GM19438 (cell line): ENCODE results near the gene LPCAT1.
"Not testable (repeated sequence)": the region's sequence is repeated elsewhere in the genome, so short reads cannot be mapped to it uniquely, and the experiment has no call there.

Experiments used
- ATAC-seq: cut with Tn5 transposase; IDR thresholded peaks from one replicate; pipeline ENCODE4 v1.9.1; 2021; ENCODE audit warnings: low read depth; ENCODE audit not compliant: unreplicated experiment

LPCAT1 gene

DNA sequence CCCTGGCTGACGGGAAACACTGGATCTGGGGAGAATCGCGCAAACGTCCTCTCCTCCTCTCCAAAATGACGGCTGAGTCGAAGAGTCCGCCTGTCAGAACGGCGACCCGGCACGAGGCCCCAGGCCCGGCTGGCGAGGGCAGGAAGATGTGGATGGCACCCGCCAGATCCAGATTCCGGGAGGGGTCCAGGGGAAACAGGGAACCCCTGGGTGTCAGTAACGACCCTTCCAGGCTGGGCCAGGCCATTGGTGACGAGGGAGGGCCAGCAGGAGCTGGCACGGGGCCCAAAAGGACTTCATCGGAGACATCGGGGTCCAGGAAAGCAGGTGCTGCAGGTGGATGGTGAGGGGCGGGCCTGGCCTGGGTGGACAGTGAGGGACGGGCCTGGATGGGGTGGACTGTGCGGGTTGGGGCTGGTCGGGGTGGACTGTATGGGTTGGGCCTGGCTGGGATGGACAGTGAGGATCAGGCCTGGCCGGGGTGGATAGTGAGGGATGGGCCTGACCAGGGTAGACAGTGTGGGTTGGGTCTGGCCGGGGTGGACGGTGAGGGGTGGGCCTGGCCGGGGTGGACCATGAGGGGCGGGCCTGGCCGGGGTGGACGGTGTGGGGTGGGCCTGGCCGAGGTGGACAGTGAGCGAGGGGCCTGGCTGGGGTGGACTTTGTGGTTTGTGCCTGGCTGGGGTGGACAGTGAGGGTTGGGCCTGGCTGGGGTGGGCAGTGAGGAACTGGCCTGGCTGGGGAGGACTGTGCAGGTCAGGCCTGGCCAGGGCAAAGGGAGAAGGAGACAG is 92.5 kb downstream of the LPCAT1 start:
- ATAC-seq: no peak

DNA sequence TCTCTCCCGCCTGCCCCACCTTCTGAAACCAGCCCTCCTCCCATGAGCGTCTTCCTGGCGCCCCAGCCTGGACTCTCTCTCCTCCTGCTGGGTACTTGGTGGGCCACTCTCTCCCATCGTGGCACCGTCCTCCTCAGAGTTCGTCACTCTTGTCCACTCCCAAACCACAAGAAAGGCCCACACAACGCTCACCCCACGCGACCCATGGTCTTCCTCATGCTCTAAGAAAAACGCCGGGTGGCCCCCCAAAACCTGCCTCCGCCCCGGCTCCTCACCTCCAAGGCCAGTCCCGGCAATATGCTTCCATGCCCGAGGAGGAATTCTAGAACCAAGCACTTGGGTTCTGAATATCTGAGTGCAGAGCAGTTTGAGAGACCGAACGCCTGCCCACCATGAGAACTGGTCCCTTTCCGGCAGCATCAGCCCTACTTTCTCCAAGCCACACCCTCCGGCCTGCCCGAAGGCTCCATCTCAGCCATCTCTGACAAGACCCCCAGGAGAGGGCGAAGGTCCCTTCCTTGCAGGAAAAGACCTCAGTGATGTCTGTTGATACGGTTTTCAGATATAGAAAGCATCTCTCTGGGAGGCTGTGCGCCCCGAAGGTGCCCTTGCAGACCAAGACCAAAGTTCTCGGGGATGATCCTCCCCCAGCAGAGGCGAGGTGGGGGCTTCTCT is 93.5 kb downstream of the LPCAT1 start:
- no peak for ATAC-seq

DNA sequence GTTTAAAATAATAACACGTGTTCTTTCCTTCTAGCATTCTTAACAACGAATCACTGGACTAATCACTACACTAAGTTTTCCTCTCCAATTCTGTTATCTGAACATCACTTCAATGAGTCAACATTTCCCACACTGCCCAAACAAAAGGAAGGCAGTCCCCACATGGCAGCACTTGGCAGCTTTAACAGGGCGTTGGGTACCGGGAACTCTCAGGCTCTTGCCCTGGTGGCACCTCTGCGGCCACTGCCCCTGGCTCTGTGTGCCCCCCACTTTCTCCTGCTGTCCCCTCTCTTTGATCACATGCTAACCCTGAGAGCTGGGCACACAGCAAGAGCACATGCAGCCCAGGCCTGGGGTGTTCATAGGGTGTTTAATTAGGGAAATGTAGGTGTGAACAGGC is 94.3 kb downstream of the LPCAT1 start:
- ATAC-seq: no peak

DNA sequence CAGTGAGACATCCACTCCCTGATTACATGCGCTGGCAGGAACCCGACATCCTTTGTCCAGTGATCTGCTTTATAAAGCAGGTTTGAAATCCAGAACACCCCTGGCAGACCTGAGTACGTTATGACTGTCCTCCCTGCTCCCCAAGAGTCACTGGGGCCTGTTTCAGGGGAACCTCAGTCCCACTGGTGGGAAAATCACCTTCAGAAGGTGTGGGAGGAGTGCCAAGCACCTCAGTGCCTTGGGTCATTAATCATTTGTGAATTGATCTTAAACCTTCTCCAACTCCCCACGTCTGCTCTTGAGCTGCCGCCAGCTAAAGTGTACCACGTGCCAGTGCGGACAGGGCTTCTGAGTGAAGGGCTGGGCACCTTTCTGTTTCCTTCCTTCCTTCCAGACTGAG is 94.7 kb downstream of the LPCAT1 start:
- no peak for ATAC-seq

DNA sequence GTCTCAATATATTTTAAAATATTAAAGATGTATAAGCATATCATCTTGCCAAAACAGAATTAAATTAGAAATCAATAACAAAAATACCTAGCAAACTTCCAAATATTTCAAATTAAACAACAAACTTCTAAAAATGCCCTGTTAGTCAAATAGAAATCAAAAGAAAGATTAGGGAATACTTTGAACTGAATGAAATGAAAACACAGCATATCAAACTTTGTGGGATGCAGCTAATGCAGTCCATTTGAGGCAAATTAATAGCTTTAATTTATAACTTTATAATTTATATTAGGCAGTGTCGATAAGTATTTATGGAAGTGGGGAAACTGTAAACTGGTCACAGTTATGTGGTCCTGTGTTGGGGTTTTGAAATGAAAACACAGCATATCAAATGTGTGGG is 95.7 kb downstream of the LPCAT1 start:
- no peak for ATAC-seq

DNA sequence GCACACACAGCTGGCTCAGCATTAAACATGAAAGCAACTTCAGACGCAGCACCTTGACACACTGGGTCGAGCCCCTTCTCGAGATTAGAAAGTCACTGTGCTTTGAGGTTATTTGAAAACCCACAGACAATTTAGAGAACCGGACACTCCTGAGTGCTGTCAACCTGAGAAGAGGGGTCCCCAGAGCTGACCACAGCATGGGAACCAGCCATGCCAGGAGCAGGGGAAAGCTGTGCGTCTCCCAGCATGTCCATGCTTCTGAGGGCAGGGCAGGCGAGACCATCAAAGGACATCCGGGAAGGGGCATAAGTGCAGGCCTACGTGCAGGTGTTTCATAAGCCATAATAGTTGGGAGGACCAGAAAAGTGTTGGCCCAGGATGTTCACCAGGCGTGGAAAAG is 99.0 kb downstream of the LPCAT1 start:
- ATAC-seq: no peak

DNA sequence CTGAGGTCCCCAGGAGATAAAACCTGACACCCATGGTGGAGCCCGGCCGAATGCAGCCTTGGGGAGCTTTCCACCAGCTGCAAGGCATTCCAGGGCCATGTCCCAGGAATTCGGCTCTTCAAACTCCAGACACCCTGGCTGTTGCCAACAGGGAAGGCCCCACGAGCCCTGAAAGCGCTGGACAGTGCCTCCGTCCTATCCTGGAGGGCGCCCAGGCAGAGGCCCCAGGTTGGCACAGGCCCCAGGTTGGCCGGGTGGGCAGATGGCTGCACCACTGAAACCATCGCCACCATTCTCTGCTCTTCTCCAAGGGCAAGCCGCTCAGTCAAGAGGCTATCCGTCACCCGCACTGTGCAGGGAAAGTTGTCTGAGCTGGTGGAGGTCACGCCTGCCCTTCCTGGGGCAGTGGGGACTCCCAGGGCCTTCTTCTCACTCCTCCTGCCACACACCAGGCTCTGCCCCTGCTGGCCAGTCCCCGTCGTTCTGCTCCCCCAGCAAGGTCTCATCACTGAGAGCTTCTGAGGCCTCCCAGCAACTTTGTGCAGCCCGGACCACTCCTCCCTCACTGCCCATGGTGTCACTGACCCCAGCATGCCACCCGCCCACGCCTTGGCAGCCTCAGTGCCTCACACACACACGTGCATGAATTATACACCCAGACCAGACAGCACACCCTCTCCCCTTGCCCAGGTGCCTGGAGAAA is 99.7 kb downstream of the LPCAT1 start:
- no peak for ATAC-seq

DNA sequence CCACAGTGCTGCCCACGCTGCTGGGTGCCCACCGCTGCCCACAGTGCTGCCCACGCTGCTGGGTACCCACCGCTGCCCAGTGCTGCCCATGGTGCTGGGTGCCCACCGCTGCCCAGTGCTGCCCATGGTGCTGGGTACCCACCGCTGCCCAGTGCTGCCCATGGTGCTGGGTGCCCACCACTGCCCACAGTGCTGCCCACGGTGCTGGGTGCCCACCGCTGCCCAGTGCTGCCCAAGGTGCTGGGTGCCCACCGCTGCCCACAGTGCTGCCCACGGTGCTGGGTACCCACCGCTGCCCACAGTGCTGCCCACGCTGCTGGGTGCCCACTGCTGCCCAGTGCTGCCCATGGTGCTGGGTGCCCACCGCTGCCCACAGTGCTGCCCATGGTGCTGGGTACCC is 101.2 kb downstream of the LPCAT1 start:
- ATAC-seq: not testable (repeated sequence)

DNA sequence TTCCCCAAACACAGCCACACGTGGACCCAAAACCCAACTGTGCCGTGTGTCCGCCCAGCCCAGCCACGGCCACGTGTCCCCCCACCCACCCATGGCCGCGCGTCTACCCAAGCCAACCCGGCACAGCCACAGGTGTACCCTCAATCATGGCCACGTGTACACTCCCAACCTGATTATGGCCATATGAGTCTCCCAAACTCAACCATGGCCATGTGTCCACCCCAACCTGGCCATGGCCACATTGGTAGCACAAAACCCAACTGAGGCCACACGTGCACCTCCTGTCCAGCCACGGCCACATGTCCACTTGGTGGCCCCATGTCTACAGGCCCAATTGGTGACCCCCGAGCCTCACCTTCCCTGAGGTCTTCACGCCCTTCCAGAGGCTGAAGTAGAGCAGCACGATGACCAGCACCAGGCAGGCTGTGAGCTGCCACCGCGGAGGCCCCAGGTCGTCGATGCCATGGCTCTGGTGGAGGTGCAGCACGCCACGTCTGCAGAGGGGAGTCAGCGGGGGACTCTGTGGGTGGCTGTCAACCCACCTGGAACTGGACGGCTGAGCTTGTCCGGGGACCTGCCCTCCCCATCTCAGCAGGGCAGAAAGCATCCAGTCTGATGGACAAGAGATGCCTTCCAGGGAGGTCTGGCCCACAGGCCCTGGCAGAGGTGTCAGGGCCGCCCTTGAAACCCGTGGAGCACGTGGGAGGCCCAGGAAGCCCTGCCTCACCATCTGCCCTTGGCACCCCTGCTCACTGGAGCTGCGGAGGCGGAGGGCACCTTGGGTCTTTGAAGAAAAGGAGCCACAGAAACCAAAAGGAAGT is 102.0 kb downstream of the LPCAT1 start:
- no peak for ATAC-seq

DNA sequence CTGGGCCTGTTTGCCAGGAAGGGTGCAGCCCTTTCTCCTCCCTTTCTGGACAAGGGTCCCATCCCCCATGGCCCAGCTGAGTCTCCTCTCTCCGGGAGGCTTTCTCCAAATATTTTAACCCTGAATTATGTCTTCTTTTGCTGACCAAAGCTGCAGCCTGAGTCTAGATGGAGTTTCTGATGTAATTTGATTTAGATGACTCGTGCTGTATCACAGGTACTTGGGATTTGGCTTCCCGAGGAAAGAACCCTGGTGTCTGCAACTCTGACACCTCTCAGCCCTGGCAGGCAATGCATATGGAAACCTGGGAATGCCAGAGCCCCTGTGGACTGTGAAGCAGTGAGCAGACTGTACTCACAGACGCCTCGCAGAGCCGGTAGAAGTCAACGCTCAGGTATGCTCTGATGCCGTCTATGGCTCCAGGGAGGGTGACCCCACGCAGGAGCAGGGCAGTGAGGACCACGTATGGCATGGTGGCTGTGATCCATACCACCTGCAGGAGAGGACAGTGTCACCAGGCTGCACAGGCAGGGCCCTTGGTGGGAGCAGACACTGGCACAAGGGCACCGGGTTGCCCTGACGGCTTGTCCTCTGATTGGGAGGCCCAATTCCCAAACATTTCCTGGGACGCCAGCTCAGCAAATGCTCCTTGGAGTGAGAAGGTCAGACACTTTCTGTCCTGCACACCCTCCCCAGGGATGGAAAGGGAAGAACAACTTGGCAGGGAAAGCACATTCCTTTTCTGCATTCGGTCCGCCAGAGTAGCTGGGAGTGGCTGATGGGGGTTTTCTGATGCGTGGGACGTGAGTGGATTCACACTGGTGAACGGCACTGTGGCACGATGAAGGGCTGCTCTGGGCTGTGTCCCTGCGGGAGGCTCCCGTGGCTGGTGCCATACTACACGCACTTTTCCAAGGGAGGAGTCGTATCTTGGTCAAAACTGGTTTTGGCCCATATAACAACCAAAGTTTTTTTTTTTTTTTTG is 103.3 kb downstream of the LPCAT1 start:
- no peak for ATAC-seq

DNA sequence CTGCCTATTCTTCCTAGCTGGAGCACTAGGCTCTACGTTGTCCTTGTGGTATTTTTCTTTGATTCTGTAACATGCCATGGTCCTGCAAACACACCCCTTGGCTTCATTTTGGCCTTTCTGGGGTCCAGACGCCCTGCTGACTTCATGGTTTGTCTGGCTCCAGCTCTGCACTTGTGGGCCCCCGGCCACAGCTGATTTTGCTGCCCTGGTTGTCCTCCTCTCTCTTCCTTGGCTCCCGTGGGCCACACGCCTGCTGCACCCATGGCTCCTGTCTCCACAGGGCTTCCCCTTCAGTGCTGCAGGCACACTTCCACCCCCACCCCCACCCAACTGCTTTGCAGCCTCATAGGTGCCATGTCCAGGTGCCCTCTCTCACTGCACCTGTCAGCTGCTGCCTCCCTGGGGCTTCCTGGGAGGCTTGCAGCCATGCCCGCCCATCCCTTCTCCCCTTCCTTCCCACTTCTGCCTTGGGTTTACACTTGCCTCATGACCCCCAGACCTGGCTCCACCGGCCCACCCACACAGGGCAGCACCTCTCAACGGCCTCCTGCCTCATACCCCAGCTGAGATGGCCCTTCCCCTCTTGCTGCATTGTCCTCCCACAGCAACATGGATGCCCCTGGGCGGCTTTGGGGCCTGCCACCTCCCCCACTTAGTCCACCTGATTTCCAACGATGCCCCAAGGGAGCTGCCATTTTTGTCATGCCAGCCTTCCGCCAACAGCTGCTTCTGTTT is 104.1 kb downstream of the LPCAT1 start:
- no peak for ATAC-seq

DNA sequence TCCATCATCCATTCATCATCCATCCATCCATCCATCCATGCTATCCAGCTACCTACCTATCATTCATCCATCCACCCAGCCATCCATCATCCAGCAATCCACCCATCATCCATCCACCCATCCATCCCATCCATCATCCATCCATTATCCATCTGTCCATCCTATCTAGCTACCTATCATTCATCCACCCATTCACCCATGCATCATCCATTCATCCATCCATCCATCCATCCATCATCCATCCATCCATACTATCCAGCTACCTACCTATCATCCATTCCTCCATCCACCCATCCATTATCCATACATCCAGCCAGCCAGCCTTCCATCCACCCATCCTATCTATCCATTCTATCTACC is 104.9 kb downstream of the LPCAT1 start:
- no peak for ATAC-seq

DNA sequence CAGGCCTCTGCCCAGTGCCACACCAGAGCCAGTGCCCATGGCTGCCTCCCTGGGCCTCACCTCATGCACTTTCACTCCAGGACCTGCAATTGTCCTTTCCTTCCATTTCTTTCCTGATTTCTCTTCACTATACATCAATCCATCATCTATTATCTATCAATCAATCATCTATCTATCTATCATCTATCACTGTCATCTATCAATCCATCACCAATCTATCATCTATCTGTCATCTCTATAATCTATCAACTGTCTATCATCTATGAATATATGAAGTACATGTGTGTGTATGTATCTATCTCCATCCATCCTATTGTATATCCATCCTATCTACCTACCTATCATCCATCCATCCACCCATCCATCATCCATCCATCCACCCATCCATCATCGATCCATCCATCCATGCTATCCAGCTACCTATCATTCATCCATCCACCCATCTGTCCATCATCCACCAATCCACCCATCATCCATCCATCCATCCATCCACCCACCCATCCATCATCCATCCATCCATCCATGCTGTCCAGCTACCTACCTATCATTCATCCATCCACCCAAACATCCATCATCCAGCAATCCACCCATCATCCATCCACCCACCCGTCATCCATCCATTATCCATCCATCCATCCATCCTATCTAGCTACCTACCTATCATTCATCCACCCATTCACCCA is 105.4 kb downstream of the LPCAT1 start:
- ATAC-seq: no peak

DNA sequence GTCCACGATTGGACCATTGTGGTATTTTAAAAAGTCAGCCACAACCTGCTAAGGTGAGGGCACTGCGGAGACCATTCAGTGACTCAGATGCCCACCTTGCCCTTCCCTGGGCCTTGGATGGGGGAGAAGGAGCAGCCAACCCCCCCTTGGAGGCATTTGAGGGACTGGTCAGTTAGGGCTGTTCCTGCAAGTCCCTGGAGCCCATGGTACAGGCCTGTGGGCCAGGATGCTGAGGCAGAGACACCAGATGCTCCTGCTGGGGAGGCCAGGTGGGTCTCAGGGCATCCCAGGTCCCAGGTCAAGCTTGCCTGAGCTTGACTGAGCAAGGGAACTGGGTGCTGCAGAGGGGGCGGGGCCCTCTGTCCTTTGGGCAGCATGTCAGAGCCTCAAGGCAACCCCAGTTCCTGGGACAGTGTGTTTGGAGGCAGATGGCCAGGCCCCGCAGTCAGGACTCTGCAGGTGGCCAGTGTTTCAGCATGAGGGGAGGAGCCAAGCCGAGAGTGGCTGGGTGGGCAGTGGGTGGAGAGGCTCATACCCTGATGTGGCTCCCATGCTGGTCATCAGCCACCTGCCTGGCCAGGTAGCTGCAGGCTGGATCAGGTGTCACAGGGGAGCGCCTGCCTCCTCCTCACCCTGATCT is 106.1 kb downstream of the LPCAT1 start:
- no peak for ATAC-seq

DNA sequence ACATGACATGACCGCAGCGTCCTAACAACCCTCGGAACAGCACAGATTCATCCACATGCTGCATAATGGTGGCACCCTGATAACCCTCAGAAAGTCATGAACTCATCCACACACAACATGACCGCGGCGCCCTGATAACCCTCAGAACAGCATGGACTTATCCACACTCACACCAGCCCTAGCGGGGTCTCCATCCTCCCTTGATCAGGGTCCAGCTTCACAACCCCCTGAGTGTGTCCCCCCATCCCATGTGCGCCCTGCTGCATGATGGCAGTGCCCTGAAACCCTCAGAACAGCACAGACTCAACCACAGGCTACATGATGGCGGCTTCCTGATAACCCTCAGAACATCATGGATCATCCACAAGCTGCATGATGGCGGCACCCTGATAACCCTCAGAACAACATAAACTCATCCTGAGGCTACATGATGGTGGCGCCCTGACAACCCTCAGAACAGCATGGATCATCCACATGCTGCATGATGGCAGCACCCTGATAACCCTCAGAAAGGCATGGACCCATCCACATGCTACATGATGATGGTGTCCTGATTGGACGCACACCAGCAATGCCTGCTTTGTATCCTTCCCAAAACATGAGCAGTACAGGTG is 106.8 kb downstream of the LPCAT1 start:
- no peak for ATAC-seq

DNA sequence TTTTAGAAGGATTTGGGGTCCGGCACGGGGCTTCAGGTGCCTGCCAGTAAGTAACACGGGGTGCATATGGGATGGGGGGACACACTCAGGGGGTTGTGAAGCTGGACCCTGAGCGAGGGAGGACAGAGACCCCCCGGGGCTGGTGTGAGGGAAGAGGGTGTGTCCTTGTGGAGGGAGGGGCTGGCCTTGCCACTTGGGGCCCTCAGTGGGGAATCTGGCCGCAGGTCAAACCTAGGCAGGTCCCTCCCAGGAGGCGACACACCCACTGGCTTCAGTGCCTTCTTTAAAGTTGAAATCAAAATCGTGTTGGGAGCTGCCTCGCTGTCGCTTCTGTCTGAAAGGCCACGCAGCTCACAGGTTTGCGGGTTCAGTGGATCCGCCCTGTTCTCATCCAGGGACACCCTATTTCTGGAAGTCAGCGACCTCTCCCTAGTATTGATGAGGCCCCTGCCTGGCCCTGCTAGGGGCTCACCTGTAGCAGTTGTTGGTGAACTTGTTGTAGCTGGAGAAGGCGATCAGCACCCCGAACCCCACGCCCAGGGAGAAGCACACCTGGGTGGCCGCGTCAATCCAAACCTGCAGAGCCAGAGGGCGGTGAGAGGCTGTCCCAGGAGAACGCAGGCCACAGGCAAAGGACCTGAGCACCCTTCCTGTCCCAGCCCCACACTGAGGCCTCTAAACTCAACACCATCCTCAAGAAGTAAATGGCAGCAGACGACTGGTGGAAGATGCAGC is 108.0 kb downstream of the LPCAT1 start:
- no peak for ATAC-seq

DNA sequence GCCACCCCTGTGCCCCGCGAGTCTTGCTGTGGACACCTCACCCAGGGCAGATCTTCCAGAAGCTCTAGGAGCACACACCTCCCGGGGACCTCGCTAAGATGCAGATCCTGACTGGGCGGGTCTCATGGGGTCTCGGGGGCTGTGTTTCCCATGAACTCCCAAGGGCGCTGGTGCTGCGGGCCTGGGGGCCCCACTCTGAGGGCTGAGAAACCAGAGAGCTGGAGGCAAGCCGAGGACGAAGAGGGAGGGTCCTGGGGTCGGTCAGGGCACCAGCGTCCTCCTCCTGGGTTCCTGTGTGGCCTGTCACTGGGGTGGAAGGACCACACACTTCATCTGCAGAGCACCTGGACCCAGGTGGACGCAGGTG is 108.7 kb downstream of the LPCAT1 start:
- no peak for ATAC-seq
